AG10803 (cell line): ENCODE measurements around the gene CITED1.

Experiments
- DNase-seq: peaks from one replicate; pipeline ENCODE4 v3.0.0; 2010; ENCODE audit warnings: low read depth
- H3K4me3 ChIP-seq: 2 replicates; pipeline ENCODE4 v1.5.1; 2011; ENCODE audit warnings: mild to moderate bottlenecking, low read length, control low read depth
- TF ChIP-seq, protein P1 (sequence below): conservative IDR thresholded peaks from 2 replicates; pipeline ENCODE4 v1.5.1; 2011; ENCODE audit warnings: mild to moderate bottlenecking, low read length, control low read depth, inconsistent platforms

The CITED1 gene

DNA sequence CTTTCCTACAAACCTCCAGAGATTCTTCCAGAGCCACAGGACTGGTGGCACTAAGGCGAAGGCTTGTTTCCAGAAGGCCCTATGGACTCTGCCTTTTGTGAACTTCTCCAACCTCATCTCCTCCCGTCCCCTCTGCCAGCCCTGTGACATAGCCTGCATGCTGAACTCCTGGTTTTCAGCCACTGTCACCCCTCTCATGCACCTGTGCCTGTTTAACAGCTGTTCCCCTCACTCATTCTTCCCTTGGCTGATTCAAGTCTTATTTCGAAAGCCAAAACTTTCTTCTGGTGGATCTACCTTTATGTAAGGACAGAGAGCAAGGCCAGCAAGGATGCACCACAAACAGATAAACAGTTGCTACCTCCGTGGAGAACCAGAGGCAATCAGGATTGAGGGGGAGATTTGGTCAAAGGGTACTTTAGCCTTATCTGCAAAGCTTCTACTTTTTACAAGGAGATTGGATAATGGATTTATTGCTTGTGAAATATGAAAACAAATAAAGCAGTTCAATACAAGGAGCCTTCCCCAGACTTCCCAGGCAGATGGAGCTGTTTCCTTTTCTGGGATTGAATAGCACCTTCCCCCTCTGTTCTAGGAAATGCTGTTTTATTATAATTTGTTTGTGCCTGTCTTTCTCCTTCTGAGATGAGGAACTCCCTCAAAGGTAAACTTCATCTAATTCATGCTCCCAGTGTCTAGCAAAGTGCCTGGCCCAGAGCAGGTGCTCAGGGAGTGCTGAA, 5.7 kb downstream of the CITED1 start:
- H3K4me3 ChIP-seq, result no peak overlapping the region
- DNase-seq, result no peak
- TF ChIP-seq, protein P1, sequence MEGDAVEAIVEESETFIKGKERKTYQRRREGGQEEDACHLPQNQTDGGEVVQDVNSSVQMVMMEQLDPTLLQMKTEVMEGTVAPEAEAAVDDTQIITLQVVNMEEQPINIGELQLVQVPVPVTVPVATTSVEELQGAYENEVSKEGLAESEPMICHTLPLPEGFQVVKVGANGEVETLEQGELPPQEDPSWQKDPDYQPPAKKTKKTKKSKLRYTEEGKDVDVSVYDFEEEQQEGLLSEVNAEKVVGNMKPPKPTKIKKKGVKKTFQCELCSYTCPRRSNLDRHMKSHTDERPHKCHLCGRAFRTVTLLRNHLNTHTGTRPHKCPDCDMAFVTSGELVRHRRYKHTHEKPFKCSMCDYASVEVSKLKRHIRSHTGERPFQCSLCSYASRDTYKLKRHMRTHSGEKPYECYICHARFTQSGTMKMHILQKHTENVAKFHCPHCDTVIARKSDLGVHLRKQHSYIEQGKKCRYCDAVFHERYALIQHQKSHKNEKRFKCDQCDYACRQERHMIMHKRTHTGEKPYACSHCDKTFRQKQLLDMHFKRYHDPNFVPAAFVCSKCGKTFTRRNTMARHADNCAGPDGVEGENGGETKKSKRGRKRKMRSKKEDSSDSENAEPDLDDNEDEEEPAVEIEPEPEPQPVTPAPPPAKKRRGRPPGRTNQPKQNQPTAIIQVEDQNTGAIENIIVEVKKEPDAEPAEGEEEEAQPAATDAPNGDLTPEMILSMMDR, result no peak

DNA sequence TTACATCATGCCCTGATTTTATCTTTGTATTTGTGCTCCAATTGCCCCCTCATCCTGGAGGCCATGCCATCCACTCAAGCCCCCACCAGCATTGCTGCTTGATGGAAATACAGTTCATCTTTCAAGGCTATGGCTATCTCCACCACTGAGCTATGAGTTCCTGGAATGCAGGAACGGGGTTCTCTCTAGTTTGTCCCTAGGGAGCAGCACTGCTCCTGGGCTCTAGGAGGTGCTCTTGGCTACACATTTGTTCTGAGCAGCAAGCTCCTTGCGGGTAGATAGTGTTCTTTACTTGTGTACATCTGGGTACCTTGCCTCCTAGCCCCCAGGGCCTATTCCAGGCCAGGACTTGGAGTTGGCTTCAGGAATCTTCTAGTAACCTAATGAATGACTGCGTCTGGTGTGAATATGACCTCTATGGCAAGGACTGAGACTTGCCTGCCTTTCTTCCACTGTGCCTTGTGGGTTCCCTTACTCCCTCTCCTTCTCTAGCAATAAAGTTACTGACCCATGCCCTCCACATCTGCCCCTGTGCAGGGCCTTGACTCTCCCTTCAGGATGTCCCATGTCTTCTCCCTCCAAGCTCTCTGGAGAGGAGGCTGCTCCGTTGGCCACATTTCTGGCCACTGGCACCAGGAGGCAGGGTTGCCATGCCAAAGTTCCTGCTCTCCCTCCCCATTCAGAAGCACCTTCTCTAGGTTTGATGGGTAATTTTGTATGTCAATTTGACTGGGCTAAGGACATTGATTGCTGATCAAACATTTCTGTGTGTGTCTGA, 7.6 kb downstream of the CITED1 start:
- H3K4me3 ChIP-seq, result no peak overlapping the region
- DNase-seq, result no peak
- TF ChIP-seq, protein P1, result no peak

DNA sequence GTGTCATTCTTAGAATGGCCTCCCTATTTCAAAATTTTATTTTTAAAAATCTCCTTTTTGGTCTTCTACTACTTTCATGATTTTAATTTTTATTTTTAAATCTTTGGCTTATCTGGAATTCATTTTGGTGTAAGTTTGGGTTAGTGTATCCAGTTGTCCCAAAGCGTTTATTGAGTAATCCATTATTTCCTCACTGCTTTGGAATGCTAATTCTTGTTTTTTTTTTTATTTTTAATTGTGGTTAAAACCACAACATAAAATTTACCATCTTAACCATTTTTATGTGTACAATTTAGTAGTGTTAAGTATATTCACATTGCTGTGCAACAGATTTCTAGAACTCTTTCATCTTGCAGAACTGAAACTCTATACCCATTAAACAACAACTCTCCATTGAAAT, 8.7 kb downstream of the CITED1 start:
- no peak overlapping the region for H3K4me3 ChIP-seq
- TF ChIP-seq, protein P1, result no peak
- DNase-seq, result peak; percentile 40

DNA sequence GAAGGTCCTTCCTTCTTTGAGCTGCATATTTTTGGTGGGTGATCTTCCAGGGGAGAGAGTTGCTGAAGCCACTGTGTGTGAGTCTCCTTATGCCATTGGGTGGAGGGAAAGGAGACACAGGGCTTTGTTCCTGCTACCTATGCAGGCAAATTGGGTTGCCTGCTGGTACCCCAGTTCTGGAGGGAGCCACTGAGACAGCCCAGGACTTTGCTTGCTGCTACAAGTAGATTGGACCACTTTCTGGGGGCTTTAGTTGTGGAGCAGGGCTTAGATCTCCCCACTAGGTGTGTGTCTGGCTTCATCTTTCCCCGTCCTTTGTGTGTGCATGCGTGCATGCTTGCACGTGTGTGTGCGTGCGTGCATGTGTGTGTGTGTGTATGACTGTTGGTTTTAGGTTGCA, 10.0 kb downstream of the CITED1 start:
- no peak overlapping the region for H3K4me3 ChIP-seq
- TF ChIP-seq, protein P1, result no peak
- DNase-seq, result no peak

DNA sequence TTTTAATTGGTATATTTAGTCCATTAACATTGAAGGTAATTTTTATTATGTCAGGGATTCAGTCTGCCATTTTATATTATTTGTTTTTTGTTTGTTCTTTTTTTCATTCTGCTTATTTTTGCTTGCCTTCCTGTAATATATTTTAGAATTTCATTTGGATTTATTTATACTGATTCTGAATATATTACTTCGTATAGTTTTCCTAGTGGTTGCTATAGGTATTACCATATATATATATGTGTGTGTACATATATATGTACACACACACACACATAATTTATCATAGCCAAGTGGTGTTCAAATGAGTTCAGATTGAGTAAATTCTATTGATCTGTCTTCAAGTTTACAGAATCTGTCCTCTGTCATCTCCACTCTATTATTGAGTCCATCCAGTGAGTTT, 11.2 kb downstream of the CITED1 start:
- no peak overlapping the region for H3K4me3 ChIP-seq
- TF ChIP-seq, protein P1, result no peak
- no peak for DNase-seq

DNA sequence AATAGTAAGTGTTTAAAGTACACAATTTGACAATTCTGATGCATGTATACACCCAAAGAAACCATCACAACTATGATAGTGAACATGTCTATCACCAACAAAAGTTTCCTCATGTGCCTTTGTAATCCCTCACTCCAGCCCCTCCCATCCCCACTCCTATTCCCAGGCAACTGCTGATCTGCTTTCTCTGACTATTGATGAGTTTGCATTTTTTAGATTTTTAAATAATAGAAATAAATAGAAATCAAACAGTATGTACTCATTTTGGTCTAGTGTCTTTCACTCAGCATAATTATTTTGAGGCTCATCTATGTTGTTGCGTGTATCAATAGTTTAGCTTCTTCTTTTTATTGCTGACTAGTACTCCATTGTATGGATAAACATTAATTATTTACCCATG, 23.4 kb downstream of the CITED1 start:
- no peak overlapping the region for H3K4me3 ChIP-seq
- TF ChIP-seq, protein P1, result no peak
- no peak for DNase-seq
